Heart right ventricle (tissue), 16 donors: ENCODE data around the gene DYRK4. TPM values are rescaled to one million over a fixed set of nuclear protein-coding genes. Genes with fewer than 3 reads are reported as not detected.

Source experiments
- ATAC-seq, 8 donors: fragments of 200-7000 bp; cut with Tn5 transposase; one replicate each; pipeline ENCODE4 v1.9.1; 2020; ENCODE audit warnings: mild to moderate bottlenecking in 8 of 8, moderate library complexity in 8 of 8, moderate number of reproducible peaks in 1 of 8
- DNase-seq, 2 donors: peaks; one replicate each; pipeline ENCODE4 v3.0.0-alpha.2; 2020
- H3K27ac ChIP-seq, 10 donors: fragments of 200-600 bp; sonication (generic) in 2 of 10; one replicate each; pipeline versions ENCODE4 v1.5.0 to v1.8.0; 2020 to 2022; ENCODE audit warnings: mild to moderate bottlenecking in 3 of 10
- H3K27me3 ChIP-seq, 7 donors: fragments of 200-600 bp; one replicate each; pipeline ENCODE4 v1.8.0; 2021 to 2022; ENCODE audit warnings: mild to moderate bottlenecking in 2 of 7
- H3K36me3 ChIP-seq, 9 donors: fragments of 200-600 bp; sonication (generic) in 1 of 9; one replicate each; pipeline versions ENCODE4 v1.5.0 to v1.8.0; 2020 to 2022; ENCODE audit warnings: mild to moderate bottlenecking in 2 of 9
- H3K4me1 ChIP-seq, 9 donors: fragments of 200-600 bp; sonication (generic) in 1 of 9; one replicate each; pipeline versions ENCODE4 v1.5.0 to v1.8.0; 2020 to 2022; ENCODE audit warnings: mild to moderate bottlenecking in 4 of 9
- H3K4me3 ChIP-seq, 10 donors: fragments of 200-600 bp; sonication (generic) in 2 of 10; one replicate each; pipeline versions ENCODE4 v1.5.0 to v1.8.0; 2020 to 2022; ENCODE audit warnings: mild to moderate bottlenecking in 7 of 10, moderate library complexity in 2 of 10
- H3K9me3 ChIP-seq, 11 donors: fragments of 200-600 bp in 10 of 11; sonication (generic) in 2 of 11; one replicate each; pipeline versions ENCODE4 v1.5.0 to v1.8.0; 2013 to 2022; ENCODE audit warnings: mild to moderate bottlenecking in 2 of 11, control low read depth in 1 of 11, moderate library complexity in 1 of 11
- CTCF ChIP-seq, 9 donors: fragments of 200-600 bp; sonication (generic) in 2 of 9; IDR thresholded peaks; one replicate each; pipeline versions ENCODE4 v1.5.0 to v1.8.0; 2021 to 2022; ENCODE audit warnings: antibody characterized with exemption in 9 of 9, mild to moderate bottlenecking in 5 of 9, moderate library complexity in 1 of 9
- WGBS, 2 donors: extraction: QIAGEN DNeasy Blood & Tissue Kit; methylation state at CpG; one replicate each; pipeline ENCODE4 v1.1.7; 2013; ENCODE audit warnings: inconsistent platforms in 1 of 2; 5-methylcytosine and 5-hydroxymethylcytosine counted together
- intact Hi-C, 10 donors: fragments of 100-400 bp; cut with DNase I; formaldehyde crosslinking; loops; one replicate each; pipeline versions ENCODE4 v1.11.1 to v1.14.2; 2022
- polyA plus RNA-seq, 2 donors: library from polyadenylated mRNA; stranded (reverse); fragments of 200-250 nt; gene quantifications; one replicate each; pipeline ENCODE4 v1.2.3, GENCODE V29; 2013
- total RNA-seq, 10 donors: library from RNA; stranded (reverse); fragmentation: NEBNext Ultra II Directional in 3 of 10; extraction: Animal tissue kit (Norgen Biotek cat#: 25700) in 3 of 10; gene quantifications; one replicate each; pipeline versions ENCODE4 v1.2.1 to v1.2.4, GENCODE V29; 2021 to 2023
- donor health status: Arrhythmogenic right ventricular cardiomyopathy.
- donor health status: ischemic (EF 13 %, LVEDD 7.1; RV severe dilation, severe dysfunction).
- donor health status: healthy with polysubstance abuse.
- donor health status: DM: no; HTN: yes; CAD: no.
- donor health status: DM: no; HTN: no; CAD: no.
- donor health status: ischemic (EF 25% LVEDD 6.9; RV normal size, moderate dysfunction).
- donor health status: ischemic (EF 25% LVEDD 5.7; RV mildly dilated, moderate dysfunction).
- donor health status: healthy.
- donor health status: DM: yes; HTN: yes; CAD: no.
- donor health status: Ischemic cardiomyopathy.
- donor health status: ischemic (EF 35%, LVEDD 5.7; RV mildly dilated, moderate dysfunction).
- donor health status: nonischemic (EF 11% LVEDD 7.7; RV severe dilation, severe dysfunction).
- donor health status: DM: yes; HTN: yes; CAD: no.
- donor health status: PGD.
- donor health status: ischemic (EF 29% LVEDD 5.4; RV normal size, mild dysfunction).
- donor health status: nonischemic (EF 23%, LVEDD 6.1; RV moderate dilation, normal function).

DYRK4 gene
- total and polyA plus RNA-seq, 12 donors, result 21.2 to 64.5 (median 29.8) TPM

GRCh38 chr12:4626543-4626942, 64.5 kb downstream of the DYRK4 start:
- Histone ChIP-seq H3K27me3 (no peaks in the 10 kb centered on the region), H3K4me1 (no peaks in the 10 kb centered on the region), H3K4me3 (no peak overlapping the region), H3K27ac (no peak overlapping the region), H3K9me3 (no peaks in the 10 kb centered on the region), H3K36me3 (peaks cover 0 to 6% (median 0%) of the 10 kb centered on the region in 9 donors)
- intact Hi-C loops, result no loop called here
- 75 to 84% methylated on average over 5 of the region's 5 CpGs for WGBS, 2 donors
- peak in 1 of 8 donors; percentile 31 for ATAC-seq
- no peak for TF ChIP-seq CTCF (IDR thresholded peaks at IDR 0.05)
- no peak for DNase-seq

- H3K36me3 ChIP-seq, result peaks cover 0 to 6% (median 0%) of the 10 kb centered on the region in 9 donors
- ATAC-seq (no peak), DNase-seq (no peak)
- H3K27ac ChIP-seq, result no peak overlapping the region
- 94 to 96% methylated on average over 10 of the region's 10 CpGs for WGBS, 2 donors
- intact Hi-C loops, result no loop called here
- no peaks in the 10 kb centered on the region for H3K9me3 ChIP-seq
- no peaks in the 10 kb centered on the region for H3K27me3 ChIP-seq
- no peak overlapping the region for H3K4me3 ChIP-seq
- H3K4me1 ChIP-seq, result no peaks in the 10 kb centered on the region
- TF ChIP-seq CTCF (IDR thresholded peaks at IDR 0.05), result no peak
These were observed 66.4 kb downstream of the DYRK4 start for GRCh38 chr12:4628406-4628805.

GRCh38 chr12:4630262-4630661, 68.3 kb downstream of the DYRK4 start:
- Histone ChIP-seq H3K9me3 (no peaks in the 10 kb centered on the region), H3K27me3 (no peaks in the 10 kb centered on the region), H3K4me3 (no peak overlapping the region), H3K27ac (no peak overlapping the region), H3K4me1 (no peaks in the 10 kb centered on the region), H3K36me3 (peaks cover 0 to 6% (median 0%) of the 10 kb centered on the region in 9 donors)
- no peak for TF ChIP-seq CTCF (IDR thresholded peaks at IDR 0.05)
- WGBS, 2 donors, result 64 to 66% methylated on average over 5 of the region's 5 CpGs
- ATAC-seq, result no peak
- intact Hi-C loops, result no loop called here
- DNase-seq, result no peak

- WGBS, 2 donors, result 89 to 90% methylated on average over 6 of the region's 6 CpGs
- no peaks in the 10 kb centered on the region for H3K27me3 ChIP-seq
- ATAC-seq (no peak), DNase-seq (no peak)
- H3K36me3 ChIP-seq, result no peaks in the 10 kb centered on the region
- no peaks in the 10 kb centered on the region for H3K9me3 ChIP-seq
- H3K4me3 ChIP-seq, result no peak overlapping the region
- intact Hi-C loops, result no loop called here
- H3K4me1 ChIP-seq, result peaks cover 0 to 12% (median 10%) of the 10 kb centered on the region in 9 donors
- no peak overlapping the region for H3K27ac ChIP-seq
- no peak for TF ChIP-seq CTCF (IDR thresholded peaks at IDR 0.05)
These were observed 81.7 kb downstream of the DYRK4 start for GRCh38 chr12:4643747-4644146.
